ENCODE results near the gene AQP7.
A peak's percentile ranks its signal among the peaks of the same experiment; 100 is the strongest.
"Not testable (repeated sequence)": the region's sequence is repeated elsewhere in the genome, so short reads cannot be mapped to it uniquely, and the experiment has no call there.

Gene AQP7

GRCh38 chr9:33366979-33367480, 35.3 kb downstream of the AQP7 start:
- no peak for DNase-seq

- DNase-seq = not testable (repeated sequence)
Observed at GRCh38 chr9:33364814-33365213, 37.6 kb downstream of the AQP7 start.

GRCh38 chr9:33364127-33364526, 38.2 kb downstream of the AQP7 start:
- no peak for DNase-seq

GRCh38 chr9:33358641-33359040, 43.7 kb downstream of the AQP7 start:
- DNase-seq = not testable (repeated sequence)

DNA sequence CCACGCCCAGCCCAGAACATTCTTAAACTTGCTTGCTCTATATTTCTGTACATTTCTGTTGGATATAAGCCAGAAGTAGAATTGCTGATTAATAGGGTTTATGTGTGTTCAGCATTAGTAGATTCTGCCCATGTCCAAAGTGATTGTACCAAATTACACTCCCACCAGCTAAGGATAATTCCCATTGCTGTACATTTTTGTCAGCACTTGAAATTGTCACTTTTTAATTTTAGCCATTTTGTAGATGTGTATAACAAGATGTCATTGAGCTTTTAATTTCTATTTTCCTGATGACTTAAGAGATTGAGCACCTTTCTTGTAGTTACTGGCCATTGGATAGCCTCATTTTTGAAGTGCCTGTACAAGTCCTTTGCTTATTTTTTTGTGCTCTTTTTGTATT, 46.4 kb downstream of the AQP7 start:
- DNase-seq = no peak

- DNase-seq = peak in 1 of 2 experiments; percentile 15
Observed at GRCh38 chr9:33354651-33355211, 47.6 kb downstream of the AQP7 start.

GRCh38 chr9:33351547-33351946, 50.8 kb downstream of the AQP7 start:
- DNase-seq = no peak

GRCh38 chr9:33350310-33350709, 52.1 kb downstream of the AQP7 start:
- DNase-seq = no peak

- no peak for DNase-seq
Observed at GRCh38 chr9:33349743-33350142, 52.6 kb downstream of the AQP7 start.

DNA sequence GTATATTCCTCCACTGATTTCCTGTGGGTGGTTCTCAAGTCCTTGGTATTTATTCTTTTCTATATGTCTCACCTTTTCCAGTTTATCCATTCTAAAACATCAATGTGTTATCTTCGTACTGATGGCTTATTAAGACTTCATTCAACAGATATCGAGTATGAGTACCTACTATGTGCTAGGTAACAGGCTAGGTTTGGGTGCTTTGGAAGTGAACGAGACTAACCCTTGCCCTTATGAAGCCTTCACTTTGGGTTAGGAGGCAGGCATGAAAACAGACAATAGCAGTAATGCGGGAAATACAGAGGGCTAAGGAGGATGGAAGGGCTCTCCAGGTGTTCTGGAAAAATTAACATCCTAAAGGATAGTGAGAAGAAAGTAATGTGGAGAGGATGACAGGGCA, 53.4 kb downstream of the AQP7 start:
- no peak for DNase-seq

GRCh38 chr9:33346564-33346963, 55.8 kb downstream of the AQP7 start:
- no peak for DNase-seq

GRCh38 chr9:33344145-33344544, 58.2 kb downstream of the AQP7 start:
- DNase-seq = no peak

GRCh38 chr9:33341182-33341581, 61.2 kb downstream of the AQP7 start:
- no peak for DNase-seq

GRCh38 chr9:33340186-33340585, 62.2 kb downstream of the AQP7 start:
- no peak for DNase-seq

Data from NCI-H524 (cell line).